ENCODE results near the gene GLG1.
"Not testable (repeated sequence)": the region's sequence is repeated elsewhere in the genome, so short reads cannot be mapped to it uniquely, and the experiment has no call there.

The GLG1 gene

GRCh38 chr16:74524117-74524516 lies 82.8 kb downstream of the GLG1 start:
- DNase-seq = no peak

- DNase-seq = not testable (repeated sequence)
Measured at GRCh38 chr16:74523706-74524105, 83.2 kb downstream of the GLG1 start.

DNA sequence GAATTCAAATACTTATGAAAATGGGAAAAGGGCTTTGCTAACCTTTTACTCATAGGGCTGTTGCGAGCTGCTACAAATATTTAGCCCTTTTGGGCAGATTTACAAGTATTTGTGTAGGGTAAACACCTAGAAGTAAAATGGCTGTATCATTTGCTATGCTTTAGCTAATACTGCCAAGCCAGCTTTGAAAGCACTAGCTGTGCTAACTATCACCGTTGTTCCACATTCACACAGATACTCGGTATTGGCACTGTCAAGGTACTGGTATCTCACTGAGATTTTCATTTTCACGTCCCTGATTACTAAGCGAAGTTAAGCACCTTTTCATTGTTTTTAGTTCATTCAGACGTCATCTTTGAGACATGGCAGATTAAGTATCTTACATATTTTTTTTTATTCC lies 84.8 kb downstream of the GLG1 start:
- no peak for DNase-seq

GRCh38 chr16:74521691-74522090 lies 85.2 kb downstream of the GLG1 start:
- DNase-seq = no peak

- DNase-seq = not testable (repeated sequence)
Measured at GRCh38 chr16:74518934-74519333, 88.0 kb downstream of the GLG1 start.

GRCh38 chr16:74511961-74512360 lies 95.0 kb downstream of the GLG1 start:
- DNase-seq = no peak

DNA sequence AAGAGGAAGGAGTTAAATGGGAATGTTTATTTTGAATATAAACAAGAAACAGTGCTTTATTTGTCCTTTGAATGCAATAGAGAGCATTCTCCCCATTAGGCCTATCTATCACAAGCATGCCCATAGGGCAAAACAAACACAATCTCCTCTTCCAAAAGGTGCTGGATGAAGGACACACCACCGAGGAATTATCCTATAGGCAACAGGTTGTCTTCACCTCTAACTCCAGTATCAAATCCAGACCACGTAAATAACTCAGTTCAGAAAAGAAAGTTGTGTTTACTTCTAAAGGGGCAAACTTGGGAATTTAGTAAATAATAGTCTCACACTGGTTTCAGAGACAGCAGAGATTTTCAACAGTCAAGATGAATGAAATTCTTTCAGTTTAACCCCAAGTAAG lies 101.9 kb downstream of the GLG1 start:
- DNase-seq = no peak

- no peak for DNase-seq
Measured at GRCh38 chr16:74503412-74503811, 103.5 kb downstream of the GLG1 start.

- no peak for DNase-seq
Measured at GRCh38 chr16:74501484-74502478, 105.1 kb downstream of the GLG1 start.

DNA sequence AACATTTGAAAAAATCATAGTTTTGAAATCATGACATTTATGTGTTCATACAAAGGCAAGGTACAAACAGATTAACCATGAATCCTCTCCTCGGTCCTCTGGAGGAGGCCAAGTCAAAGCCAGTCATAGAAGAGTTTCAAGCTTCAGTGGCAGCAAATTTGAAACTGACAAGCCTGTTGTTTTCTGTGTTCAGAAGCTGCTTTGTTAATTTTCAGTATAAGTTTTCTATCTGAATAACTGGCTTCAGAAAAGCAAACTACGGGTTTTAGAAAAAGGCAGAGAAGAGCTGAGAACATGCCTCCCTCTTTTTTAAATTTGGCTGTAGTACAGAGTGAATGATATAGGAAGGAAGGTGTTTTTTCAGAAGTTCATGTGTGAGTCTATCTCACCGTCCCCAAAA lies 106.0 kb downstream of the GLG1 start:
- DNase-seq = no peak

- DNase-seq = no peak
Measured at GRCh38 chr16:74499114-74499513, 107.8 kb downstream of the GLG1 start.

DNA sequence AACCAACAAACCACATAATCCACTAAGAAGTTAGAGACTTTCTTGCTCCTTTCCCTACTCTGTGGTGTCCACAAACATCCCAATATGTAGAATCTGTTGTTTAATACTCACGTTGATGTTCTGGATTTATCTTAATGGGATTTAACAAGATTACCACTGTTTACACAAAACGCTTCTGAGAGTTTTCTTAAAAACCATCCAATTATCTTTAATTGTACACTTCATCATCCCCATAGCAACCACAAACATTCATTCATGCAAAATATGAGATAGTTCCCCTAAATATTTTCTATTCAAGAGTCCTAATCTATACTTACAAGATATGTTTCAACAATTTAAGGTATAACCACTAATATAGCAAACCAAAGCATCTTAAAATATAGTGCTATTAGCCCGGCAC lies 109.2 kb downstream of the GLG1 start:
- DNase-seq = no peak

- no peak for DNase-seq
Measured at GRCh38 chr16:74496054-74496453, 110.9 kb downstream of the GLG1 start.

DNA sequence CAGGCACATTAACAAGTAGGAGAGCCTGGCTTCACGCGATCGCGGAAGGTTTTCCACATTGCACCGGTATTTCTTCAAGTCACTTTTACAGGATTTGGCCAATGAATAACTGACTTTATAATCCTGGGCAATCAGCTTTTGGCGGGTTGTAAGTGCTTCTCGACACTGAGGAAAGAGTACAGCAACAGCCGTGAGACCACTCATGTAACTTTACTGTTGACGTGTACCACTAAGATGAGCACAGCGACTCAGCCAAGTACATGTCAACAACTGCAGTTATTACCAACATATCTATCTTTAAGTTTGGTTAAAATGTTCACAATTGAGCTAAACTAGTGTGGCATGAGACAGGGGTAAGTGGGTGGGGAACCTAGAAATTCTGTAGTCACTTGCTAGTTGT lies 113.9 kb downstream of the GLG1 start:
- DNase-seq = no peak

DNA sequence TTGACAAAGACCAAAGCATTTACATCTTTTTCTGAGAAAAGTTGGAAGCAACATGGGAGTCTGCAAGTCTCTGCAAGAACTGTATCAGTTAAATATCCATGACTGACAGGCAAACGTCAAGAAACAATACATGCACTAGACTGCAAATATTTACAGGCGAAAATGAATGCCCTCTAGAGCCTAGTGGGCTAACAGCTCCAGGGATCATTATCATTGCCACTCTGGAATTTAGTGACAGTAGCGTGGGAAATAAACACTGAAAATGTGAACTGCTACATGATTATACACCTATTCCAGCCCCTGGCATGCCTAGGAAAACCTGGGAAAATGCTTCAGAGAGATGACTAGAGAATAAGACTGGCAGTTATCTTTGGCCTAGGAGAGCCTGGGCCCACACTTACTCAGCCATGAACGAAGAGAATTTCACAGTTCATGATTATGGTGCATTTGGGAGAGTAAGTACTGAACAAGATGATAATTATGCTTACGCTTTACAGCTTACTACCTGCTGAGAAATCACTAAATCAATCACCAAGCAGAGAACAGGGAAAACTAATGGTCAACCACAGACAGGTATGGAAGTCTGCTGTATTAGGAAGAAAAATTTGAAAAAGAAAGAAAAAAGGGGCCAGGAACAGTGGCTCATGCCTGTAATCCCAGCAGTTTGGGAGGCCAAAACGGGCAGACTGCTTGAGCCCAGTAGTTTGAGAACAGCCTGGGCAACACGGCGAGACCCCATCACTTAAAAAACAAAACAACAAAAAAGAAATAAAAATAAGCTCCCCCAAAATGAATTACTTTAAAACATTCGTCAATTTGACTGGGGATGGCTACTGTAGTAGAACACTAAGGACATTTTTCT lies 119.0 kb downstream of the GLG1 start:
- DNase-seq = no peak

GRCh38 chr16:74485916-74486315 lies 121.0 kb downstream of the GLG1 start:
- DNase-seq = no peak

DNA sequence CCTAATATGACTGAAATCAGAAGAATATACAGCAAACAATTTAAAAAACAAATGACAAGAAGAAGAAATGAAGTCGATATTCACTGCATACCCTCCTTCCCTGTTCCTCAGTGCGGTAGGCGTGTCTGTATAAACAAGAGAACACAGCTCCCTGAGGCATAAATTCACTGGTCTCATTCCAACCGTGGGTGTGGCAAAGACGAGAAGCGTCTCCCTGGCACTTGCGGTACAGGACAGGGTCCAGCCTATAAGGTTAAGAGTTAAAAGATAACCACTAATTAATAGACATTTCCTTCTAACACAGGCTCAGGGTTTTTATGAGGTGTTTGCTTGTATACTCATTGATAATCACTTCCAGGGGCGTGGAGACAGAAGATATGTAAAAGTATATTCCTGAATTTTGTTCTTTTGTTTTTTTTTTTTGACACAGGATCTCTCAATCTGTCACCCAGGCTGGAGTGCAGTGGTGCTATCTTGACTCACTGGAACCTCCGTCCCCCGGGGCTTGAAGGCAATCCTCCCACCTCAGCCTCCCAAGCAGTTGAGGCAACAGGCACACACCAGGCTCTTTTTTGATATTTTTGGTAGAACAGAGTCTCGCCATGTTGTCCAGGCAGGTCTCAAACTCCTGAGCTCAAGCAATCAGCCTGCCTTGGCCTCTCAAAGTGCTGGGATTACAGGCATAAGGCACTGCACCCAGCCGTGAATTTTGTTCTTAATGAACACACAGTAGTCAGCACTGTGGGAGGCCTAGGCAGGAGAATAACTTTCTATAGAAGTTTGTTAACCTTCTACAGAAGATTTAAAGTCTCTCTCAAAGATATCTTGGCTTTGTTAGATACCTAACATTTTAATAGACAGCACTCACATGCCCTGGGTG lies 126.5 kb downstream of the GLG1 start:
- DNase-seq = no peak

- no peak for DNase-seq
Measured at GRCh38 chr16:74477226-74477625, 129.7 kb downstream of the GLG1 start.

DNA sequence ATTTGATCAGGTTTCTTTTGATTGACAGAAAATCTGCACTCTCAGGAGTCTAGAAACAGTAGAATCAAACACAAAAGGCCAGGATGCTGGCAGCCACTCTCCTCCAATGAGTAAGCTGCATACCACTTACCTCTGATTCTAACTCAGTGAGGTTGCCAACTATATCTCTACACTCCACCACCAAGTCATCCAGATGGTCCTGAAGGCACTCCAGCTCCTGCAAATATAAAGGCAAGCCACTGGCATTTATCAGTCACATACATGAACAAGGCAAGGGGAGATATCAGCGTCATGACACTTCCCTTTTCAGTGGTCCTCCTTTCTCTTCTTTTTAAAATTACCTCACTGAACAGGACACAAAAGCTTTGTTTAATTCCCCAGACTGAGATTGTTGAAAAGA lies 132.5 kb downstream of the GLG1 start:
- no peak for DNase-seq

DNA sequence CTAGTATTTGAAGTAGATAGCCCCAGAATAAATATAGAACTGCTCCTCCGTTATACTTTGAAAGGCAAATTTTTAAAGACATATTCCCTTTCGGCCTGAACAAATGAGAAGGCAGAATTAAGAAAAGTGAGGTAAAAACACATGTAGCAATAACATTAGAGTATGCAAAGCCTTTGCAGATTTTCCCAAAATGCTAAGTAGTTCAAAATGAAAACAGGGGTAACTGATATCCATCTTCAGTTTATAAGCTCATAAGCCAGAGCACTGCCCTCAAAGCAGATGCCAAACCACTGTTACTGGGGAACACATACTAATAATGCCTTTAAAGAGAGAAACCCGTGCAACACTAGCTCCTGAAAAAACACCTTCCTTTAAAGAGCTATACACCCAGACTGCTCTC lies 134.4 kb downstream of the GLG1 start:
- DNase-seq = no peak

- DNase-seq = no peak
Measured at GRCh38 chr16:74472010-74472409, 134.9 kb downstream of the GLG1 start.

GRCh38 chr16:74469946-74470478 lies 136.9 kb downstream of the GLG1 start:
- DNase-seq = no peak

Measured in NCI-H748 treated with DMSO at 0.1 percent for 48 hours (cell line).